ENCODE data around the gene KRT14. TPM values are rescaled to one million over a fixed set of nuclear protein-coding genes. Genes with fewer than 3 reads are reported as not detected.

Gene KRT14
- total and polyA plus RNA-seq, 2 experiments from 2014 or later: not detected

GRCh38 chr17:41594363-41594915 is 7.7 kb upstream of the KRT14 start (continued):
- TF ChIP-seq ZNF462 (CRISPR knock-in tag; IDR thresholded peaks at IDR 0.05): no peak
- TF ChIP-seq CTCF (conservative IDR thresholded peaks at IDR 0.05; ENCODE audit: low read depth in 2 of 2): no peak
- no peak for TF ChIP-seq CREB1 (CRISPR knock-in tag; IDR thresholded peaks at IDR 0.05; ENCODE audit: low read depth)
- no peak for TF ChIP-seq NANOG (IDR thresholded peaks at IDR 0.05; ENCODE audit: borderline replicate concordance)
- no peak for TF ChIP-seq JUNB (IDR thresholded peaks at IDR 0.05; ENCODE audit: unreplicated experiment)
- TF ChIP-seq ZNF114 (CRISPR knock-in tag; IDR thresholded peaks at IDR 0.05): no peak
- TF ChIP-seq ZNF331 (CRISPR knock-in tag; IDR thresholded peaks at IDR 0.05; ENCODE audit: low read depth): no peak
- TF ChIP-seq EZH2phosphoT487 (IDR thresholded peaks at IDR 0.05; ENCODE audit: unreplicated experiment): no peak
- TF ChIP-seq EZH2 (IDR thresholded peaks at IDR 0.05; ENCODE audit: low read depth, unreplicated experiment): no peak
- TF ChIP-seq REST (IDR thresholded peaks at IDR 0.05; ENCODE audit: unreplicated experiment): no peak
- no peak for TF ChIP-seq STAT1 (IDR thresholded peaks at IDR 0.05; ENCODE audit: unreplicated experiment)
- no peak for TF ChIP-seq POLR2AphosphoS5 (IDR thresholded peaks at IDR 0.05; ENCODE audit: low read depth)
